A549 treated with CpdA at 1 μM for 4 hours (cell line): Measurements from ENCODE around the gene UFC1. TPM values are rescaled to one million over a fixed set of nuclear protein-coding genes. Genes with fewer than 3 reads are reported as not detected.

Experiments used
- total RNA-seq: library from RNA; stranded (reverse); fragments of 200-300 nt; extraction: Qiagen RNA extraction; gene quantifications from 5 replicates; pipeline ENCODE4 v1.2.3, GENCODE V29; 2022; ENCODE audit warnings: low read depth

UFC1 gene
- 92.8 to 141 TPM (median 93.5 TPM) in 5 replicates for total RNA-seq

GRCh38 chr1:161153682-161154337 is at the start of gene UFC1:
UFC1 (plus strand) TSS chr1:161153978; CDS start chr1:161153998, 20 bp downstream.

GRCh38 chr1:161117759-161118581 is 35.8 kb upstream of the UFC1 start, which contains the start of the genes NIT1 and PFDN2:
NIT1 (plus strand) TSS chr1:161118105; CDS start chr1:161118177, 72 bp downstream.
PFDN2 (minus strand) TSS chr1:161118037; CDS start chr1:161118026, 11 bp downstream.

GRCh38 chr1:161132410-161133219 is 21.2 kb upstream of the UFC1 start, which contains the start of gene DEDD:
DEDD (minus strand) TSS chr1:161132667; CDS start chr1:161124462, 8,205 bp downstream.

GRCh38 chr1:161159087-161159912 is 5.5 kb downstream of the UFC1 start, which contains the start of gene USP21:
USP21 (plus strand) TSS chr1:161159500; CDS start chr1:161160641, 1,141 bp downstream.

GRCh38 chr1:161165742-161166668 is 12.2 kb downstream of the UFC1 start, which contains the start of gene PPOX:
PPOX (plus strand) TSS chr1:161166426; CDS start chr1:161166848, 422 bp downstream.

GRCh38 chr1:161177112-161177935 is 23.5 kb downstream of the UFC1 start, which contains the start of gene B4GALT3:
B4GALT3 (minus strand) TSS chr1:161177507; CDS start chr1:161176060, 1,447 bp downstream.

GRCh38 chr1:161198897-161199431 is 45.2 kb downstream of the UFC1 start, which contains the start of gene ADAMTS4:
ADAMTS4 (minus strand) TSS chr1:161199054; CDS start chr1:161198627, 427 bp downstream.

GRCh38 chr1:161201836-161202712 is 48.3 kb downstream of the UFC1 start, which contains the start of gene NDUFS2:
NDUFS2 (plus strand) TSS chr1:161202367; CDS start chr1:161202386, 19 bp downstream.

Other genes starting within 250 kb of the UFC1 start
- gene ITLN2, start 199.2 kb upstream of the UFC1 start, total RNA-seq, result 0.16 TPM in 1 of 5 replicates, not detected in the others
- gene F11R, start 132.8 kb upstream of the UFC1 start, total RNA-seq, result 42.3 to 56.2 TPM (median 52.6 TPM) in 5 replicates
- gene TSTD1, start 115.0 kb upstream of the UFC1 start, total RNA-seq, result 0.25 to 0.52 TPM (median 0.40 TPM) in 4 of 5 replicates, not detected in the other
- 51.2 to 62.5 TPM (median 55.3 TPM) in 5 replicates for gene USF1, start 108.0 kb upstream of the UFC1 start, total RNA-seq
- 0.05 to 0.19 TPM (median 0.11 TPM) in 4 of 5 replicates, not detected in the other for gene ARHGAP30, start 84.1 kb upstream of the UFC1 start, total RNA-seq
- 1.2 to 2.2 TPM (median 1.3 TPM) in 5 replicates for gene NECTIN4, start 64.4 kb upstream of the UFC1 start, total RNA-seq
- gene KLHDC9, start 55.6 kb upstream of the UFC1 start, total RNA-seq, result 0.76 to 2.3 TPM (median 1.9 TPM) in 5 replicates
- gene PFDN2, start 35.9 kb upstream of the UFC1 start, total RNA-seq, result 121 to 142 TPM (median 125 TPM) in 5 replicates
- gene NIT1, start 35.9 kb upstream of the UFC1 start, total RNA-seq, result 29.0 to 36.5 TPM (median 33.2 TPM) in 5 replicates
- 23.0 to 33.3 TPM (median 32.4 TPM) in 5 replicates for gene DEDD, start 21.3 kb upstream of the UFC1 start, total RNA-seq
- 18.2 to 26.4 TPM (median 23.5 TPM) in 5 replicates for gene USP21, start 5.5 kb downstream of the UFC1 start, total RNA-seq
- 12.9 to 16.4 TPM (median 14.2 TPM) in 5 replicates for gene PPOX, start 12.4 kb downstream of the UFC1 start, total RNA-seq
- gene B4GALT3, start 23.5 kb downstream of the UFC1 start, total RNA-seq, result 25.3 to 32.6 TPM (median 30.6 TPM) in 5 replicates
- 0.01 TPM in 1 of 5 replicates, not detected in the others for gene ADAMTS4, start 45.1 kb downstream of the UFC1 start, total RNA-seq
- gene NDUFS2, start 48.4 kb downstream of the UFC1 start, total RNA-seq, result 79.3 to 107 TPM (median 81.5 TPM) in 5 replicates
- 0.18 TPM in 1 of 5 replicates, not detected in the others for gene FCER1G, start 61.3 kb downstream of the UFC1 start, total RNA-seq
- 4.4 TPM in 1 of 5 replicates, not detected in the others for gene APOA2, start 69.7 kb downstream of the UFC1 start, total RNA-seq
- gene TOMM40L, start 72.1 kb downstream of the UFC1 start, total RNA-seq, result 9.7 to 11.4 TPM (median 11.1 TPM) in 5 replicates
- 0.03 TPM in 1 of 5 replicates, not detected in the others for gene NR1I3, start 84.2 kb downstream of the UFC1 start, total RNA-seq
- gene PCP4L1, start 104.8 kb downstream of the UFC1 start, total RNA-seq, result 0.07 to 0.10 TPM (median 0.09 TPM) in 3 of 5 replicates, not detected in the others
- 0.15 to 0.32 TPM (median 0.21 TPM) in 5 replicates for gene MPZ, start 156.0 kb downstream of the UFC1 start, total RNA-seq
- 235 to 259 TPM (median 245 TPM) in 5 replicates for gene SDHC, start 160.4 kb downstream of the UFC1 start, total RNA-seq
- 0.14 to 0.36 TPM (median 0.25 TPM) in 3 of 5 replicates, not detected in the others for gene CFAP126, start 213.9 kb downstream of the UFC1 start, total RNA-seq